Neural cell (in vitro differentiated cells): Measurements from ENCODE around the gene TM9SF3. TPM values are rescaled to one million over a fixed set of nuclear protein-coding genes. Genes with fewer than 3 reads are reported as not detected.

Source experiments
- H2AFZ ChIP-seq: fragments of 200-600, 300-800 bp; sonication (generic), shearing (Covaris generic); 2 replicates; pipeline ENCODE4 v1.6.0; 2014; ENCODE audit warnings: low read depth, mild to moderate bottlenecking, antibody characterized with exemption, low read length, moderate library complexity
- H3F3A ChIP-seq: fragments of 200-600 bp; shearing (Covaris generic); 2 replicates; pipeline ENCODE4 v1.6.1; 2016; ENCODE audit warnings: mild to moderate bottlenecking, moderate library complexity, mixed read lengths, antibody characterized with exemption, low read length; ENCODE audit not compliant: insufficient read depth, poor library complexity, severe bottlenecking
- H3K27ac ChIP-seq: fragments of 200-600, 300-800 bp; sonication (generic), shearing (Covaris generic); 2 replicates; pipeline ENCODE4 v1.5.1; 2014; ENCODE audit warnings: mild to moderate bottlenecking, low read length, moderate library complexity
- H3K27me3 ChIP-seq: fragments of 300-800, 200-600 bp; sonication (generic), shearing (Covaris generic); 2 replicates; pipeline ENCODE4 v1.6.0; 2014; ENCODE audit warnings: mild to moderate bottlenecking, low read depth, low read length, moderate library complexity; ENCODE audit not compliant: insufficient read depth
- H3K36me3 ChIP-seq: fragments of 300-800, 200-600 bp; sonication (generic), shearing (Covaris generic); 2 replicates; pipeline ENCODE4 v1.5.1; 2014; ENCODE audit warnings: mild to moderate bottlenecking, antibody characterized with exemption, low read length, moderate library complexity; ENCODE audit not compliant: insufficient read depth
- H3K4me2 ChIP-seq: fragments of 300-800, 200-600 bp; sonication (generic), shearing (Covaris generic); 2 replicates; pipeline ENCODE4 v1.6.0; 2014; ENCODE audit warnings: mild to moderate bottlenecking, low read length
- H3K4me3 ChIP-seq: fragments of 300-800, 200-600 bp; sonication (generic), shearing (Covaris generic); 2 replicates; pipeline ENCODE4 v1.5.1; 2014; ENCODE audit warnings: mild to moderate bottlenecking, low read length, moderate library complexity
- H3K79me2 ChIP-seq: fragments of 200-600 bp; shearing (Covaris generic); replicated peaks from 2 replicates; pipeline ENCODE4 v1.6.0; 2014; ENCODE audit warnings: mild to moderate bottlenecking, low read length, moderate library complexity; ENCODE audit not compliant: insufficient read depth
- H3K9ac ChIP-seq: fragments of 300-800, 200-600 bp; sonication (generic), shearing (Covaris generic); 2 replicates; pipeline ENCODE4 v1.6.1; 2016; ENCODE audit warnings: mild to moderate bottlenecking, low read length, mixed read lengths
- H3K9me2 ChIP-seq: fragments of 200-600 bp; shearing (Covaris generic); 2 replicates; pipeline ENCODE4 v1.6.1; 2016; ENCODE audit warnings: mild to moderate bottlenecking, low read length, mixed read lengths; ENCODE audit not compliant: insufficient read depth
- H3K9me3 ChIP-seq: fragments of 200-600, 300-800 bp; sonication (generic), shearing (Covaris generic); 2 replicates; pipeline ENCODE4 v1.6.1; 2016; ENCODE audit warnings: mild to moderate bottlenecking, mixed run types, low read length, moderate library complexity, mixed read lengths
- H4K20me1 ChIP-seq: fragments of 200-600 bp; shearing (Covaris generic); 2 replicates; pipeline ENCODE4 v1.6.1; 2016; ENCODE audit warnings: mild to moderate bottlenecking, mixed run types; ENCODE audit not compliant: insufficient read depth
- EP300 ChIP-seq: fragments of 450-650 bp; conservative IDR thresholded peaks from 2 replicates; pipeline ENCODE4 v1.6.1; 2014; ENCODE audit warnings: antibody characterized with exemption, mild to moderate bottlenecking, moderate library complexity; ENCODE audit not compliant: poor library complexity, severe bottlenecking
- EZH2 ChIP-seq: fragments of 200-600, 300-800 bp; shearing (Covaris generic), sonication (generic); IDR thresholded peaks from 2 replicates; pipeline ENCODE4 v1.6.1; 2014; ENCODE audit warnings: antibody characterized with exemption, low read length, borderline replicate concordance, mild to moderate bottlenecking; ENCODE audit not compliant: insufficient read depth, poor library complexity, severe bottlenecking
- MXI1 ChIP-seq: fragments of 450-650 bp; conservative IDR thresholded peaks from 2 replicates; pipeline ENCODE4 v1.6.1; 2014; ENCODE audit warnings: antibody characterized with exemption, mild to moderate bottlenecking; ENCODE audit not compliant: poor library complexity, severe bottlenecking
- POLR2AphosphoS5 ChIP-seq: IDR thresholded peaks from 2 replicates; pipeline ENCODE4 v1.6.1; 2012
- RAD21 ChIP-seq: fragments of 450-650 bp; conservative IDR thresholded peaks from 2 replicates; pipeline ENCODE4 v1.6.1; 2014; ENCODE audit warnings: antibody characterized with exemption, mild to moderate bottlenecking, moderate library complexity
- REST ChIP-seq: IDR thresholded peaks from 2 replicates; pipeline ENCODE4 v1.6.1; 2012; ENCODE audit warnings: borderline replicate concordance
- SMC3 ChIP-seq: fragments of 450-650 bp; conservative IDR thresholded peaks from 2 replicates; pipeline ENCODE4 v1.6.1; 2014; ENCODE audit warnings: antibody characterized with exemption, mild to moderate bottlenecking, moderate library complexity; ENCODE audit not compliant: poor library complexity
- TAF1 ChIP-seq: IDR thresholded peaks from 2 replicates; pipeline ENCODE4 v1.6.1; 2012; ENCODE audit warnings: low read depth
- polyA plus RNA-seq: library from polyadenylated mRNA; depleted of rRNA; stranded (reverse); fragments of >200 nt; gene quantifications from 2 replicates; pipeline ENCODE4 v1.2.3, GENCODE V29; 2014
- TF ChIP-seq, protein P1 (sequence below): fragments of 450-650 bp; IDR thresholded peaks from 2 replicates; pipeline ENCODE4 v1.5.1; 2014; ENCODE audit warnings: antibody characterized with exemption, mild to moderate bottlenecking, moderate library complexity; ENCODE audit not compliant: poor library complexity, severe bottlenecking

Gene TM9SF3
- polyA plus RNA-seq, 1 donor from 2014 or later: 66.4 TPM

- Histone ChIP-seq H3K9me2 (no peaks in the 10 kb centered on the region), H2AFZ (no peak overlapping the region)
Observed at GRCh38 chr10:96626795-96627194, 40.0 kb upstream of the TM9SF3 start.

GRCh38 chr10:96625173-96625572 lies 38.4 kb upstream of the TM9SF3 start:
- H3K79me2 ChIP-seq: no peaks in the 10 kb centered on the region
- TF ChIP-seq, protein P1, sequence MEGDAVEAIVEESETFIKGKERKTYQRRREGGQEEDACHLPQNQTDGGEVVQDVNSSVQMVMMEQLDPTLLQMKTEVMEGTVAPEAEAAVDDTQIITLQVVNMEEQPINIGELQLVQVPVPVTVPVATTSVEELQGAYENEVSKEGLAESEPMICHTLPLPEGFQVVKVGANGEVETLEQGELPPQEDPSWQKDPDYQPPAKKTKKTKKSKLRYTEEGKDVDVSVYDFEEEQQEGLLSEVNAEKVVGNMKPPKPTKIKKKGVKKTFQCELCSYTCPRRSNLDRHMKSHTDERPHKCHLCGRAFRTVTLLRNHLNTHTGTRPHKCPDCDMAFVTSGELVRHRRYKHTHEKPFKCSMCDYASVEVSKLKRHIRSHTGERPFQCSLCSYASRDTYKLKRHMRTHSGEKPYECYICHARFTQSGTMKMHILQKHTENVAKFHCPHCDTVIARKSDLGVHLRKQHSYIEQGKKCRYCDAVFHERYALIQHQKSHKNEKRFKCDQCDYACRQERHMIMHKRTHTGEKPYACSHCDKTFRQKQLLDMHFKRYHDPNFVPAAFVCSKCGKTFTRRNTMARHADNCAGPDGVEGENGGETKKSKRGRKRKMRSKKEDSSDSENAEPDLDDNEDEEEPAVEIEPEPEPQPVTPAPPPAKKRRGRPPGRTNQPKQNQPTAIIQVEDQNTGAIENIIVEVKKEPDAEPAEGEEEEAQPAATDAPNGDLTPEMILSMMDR: no peak
- TF ChIP-seq REST: no peak
- no peak for TF ChIP-seq EP300
- no peak for TF ChIP-seq MXI1
- TF ChIP-seq EZH2: no peak
- TF ChIP-seq POLR2AphosphoS5: no peak
- TF ChIP-seq SMC3: no peak
- TF ChIP-seq TAF1: no peak
- TF ChIP-seq RAD21: no peak

More at GRCh38 chr10:96626795-96627194, 40.0 kb upstream of the TM9SF3 start:
- Histone ChIP-seq H3K9me3 (no peaks in the 10 kb centered on the region), H3K4me3 (no peak overlapping the region), H3K27ac (no peak overlapping the region), H4K20me1 (no peaks in the 10 kb centered on the region), H3K4me2 (no peak overlapping the region), H3F3A (no peaks in the 10 kb centered on the region), H3K36me3 (no peaks in the 10 kb centered on the region), H3K27me3 (no peaks in the 10 kb centered on the region), H3K9ac (no peak overlapping the region), H3K79me2 (no peaks in the 10 kb centered on the region)
- no peak for TF ChIP-seq SMC3

More at GRCh38 chr10:96625173-96625572, 38.4 kb upstream of the TM9SF3 start:
- Histone ChIP-seq H3F3A (no peaks in the 10 kb centered on the region), H3K4me2 (no peak overlapping the region), H3K9me3 (no peaks in the 10 kb centered on the region), H3K9ac (no peak overlapping the region), H3K4me3 (no peak overlapping the region), H2AFZ (no peak overlapping the region), H3K9me2 (no peaks in the 10 kb centered on the region), H3K27me3 (no peaks in the 10 kb centered on the region), H3K27ac (no peak overlapping the region), H4K20me1 (no peaks in the 10 kb centered on the region), H3K36me3 (no peaks in the 10 kb centered on the region)
